Osteoblast (primary cell): ENCODE results near the gene TNS2. TPM values are rescaled to one million over a fixed set of nuclear protein-coding genes. Genes with fewer than 3 reads are reported as not detected.

ENCODE experiments used
- DNase-seq: peaks from one replicate; pipeline ENCODE4 v3.0.0; 2011; ENCODE audit warnings: low spot score, mixed read lengths; ENCODE audit not compliant: insufficient read length; ENCODE audit errors: missing footprints
- H2AFZ ChIP-seq: 2 replicates; pipeline ENCODE4 v1.6.0; 2011; ENCODE audit warnings: mild to moderate bottlenecking, low read length
- H3K27ac ChIP-seq: 2 replicates; pipeline ENCODE4 v1.5.1; 2011; ENCODE audit warnings: mild to moderate bottlenecking, low read depth, low read length, moderate library complexity
- H3K27me3 ChIP-seq: 2 replicates; pipeline ENCODE4 v1.6.0; 2012; ENCODE audit warnings: mild to moderate bottlenecking, control low read depth, inconsistent platforms, low read length, moderate library complexity; ENCODE audit not compliant: insufficient read depth
- H3K36me3 ChIP-seq: 2 replicates; pipeline ENCODE4 v1.5.1; 2011; ENCODE audit warnings: mild to moderate bottlenecking, low read length, control low read depth, moderate library complexity; ENCODE audit not compliant: insufficient read depth
- H3K4me1 ChIP-seq: 2 replicates; pipeline ENCODE4 v1.5.1; 2011; ENCODE audit warnings: mild to moderate bottlenecking, low read length, control low read depth, moderate library complexity; ENCODE audit not compliant: insufficient read depth
- H3K4me2 ChIP-seq: 2 replicates; pipeline ENCODE4 v1.6.0; 2011; ENCODE audit warnings: mild to moderate bottlenecking, low read length; ENCODE audit not compliant: insufficient read depth
- H3K4me3 ChIP-seq: fragments of 200-600 bp; sonication (generic); 3 replicates; pipeline ENCODE4 v1.5.1; 2012; ENCODE audit warnings: mild to moderate bottlenecking, low read length, inconsistent platforms; ENCODE audit not compliant: insufficient read depth
- H3K79me2 ChIP-seq: 2 replicates; pipeline ENCODE4 v1.6.0; 2012; ENCODE audit warnings: mild to moderate bottlenecking, low read length, control low read depth, inconsistent platforms; ENCODE audit not compliant: insufficient read depth
- H3K9me3 ChIP-seq: 2 replicates; pipeline ENCODE4 v1.5.1; 2011; ENCODE audit warnings: low read depth, low read length, control low read depth
- H4K20me1 ChIP-seq: 2 replicates; pipeline ENCODE4 v1.6.0; 2012; ENCODE audit warnings: mild to moderate bottlenecking, low read length, control low read depth; ENCODE audit not compliant: insufficient read depth
- total RNA-seq: library from RNA; depleted of rRNA; stranded (reverse); fragments of >200 nt; gene quantifications from 2 replicates; pipeline ENCODE4 v1.2.3, GENCODE V29; 2012
- TF ChIP-seq, protein P1 (sequence below): IDR thresholded peaks from 2 replicates; pipeline ENCODE4 v1.5.1; 2011; ENCODE audit warnings: mild to moderate bottlenecking, low read depth, low read length, moderate library complexity; ENCODE audit errors: extremely low read depth

TNS2 gene
- total RNA-seq, 1 donor: 72.0 TPM

DNA sequence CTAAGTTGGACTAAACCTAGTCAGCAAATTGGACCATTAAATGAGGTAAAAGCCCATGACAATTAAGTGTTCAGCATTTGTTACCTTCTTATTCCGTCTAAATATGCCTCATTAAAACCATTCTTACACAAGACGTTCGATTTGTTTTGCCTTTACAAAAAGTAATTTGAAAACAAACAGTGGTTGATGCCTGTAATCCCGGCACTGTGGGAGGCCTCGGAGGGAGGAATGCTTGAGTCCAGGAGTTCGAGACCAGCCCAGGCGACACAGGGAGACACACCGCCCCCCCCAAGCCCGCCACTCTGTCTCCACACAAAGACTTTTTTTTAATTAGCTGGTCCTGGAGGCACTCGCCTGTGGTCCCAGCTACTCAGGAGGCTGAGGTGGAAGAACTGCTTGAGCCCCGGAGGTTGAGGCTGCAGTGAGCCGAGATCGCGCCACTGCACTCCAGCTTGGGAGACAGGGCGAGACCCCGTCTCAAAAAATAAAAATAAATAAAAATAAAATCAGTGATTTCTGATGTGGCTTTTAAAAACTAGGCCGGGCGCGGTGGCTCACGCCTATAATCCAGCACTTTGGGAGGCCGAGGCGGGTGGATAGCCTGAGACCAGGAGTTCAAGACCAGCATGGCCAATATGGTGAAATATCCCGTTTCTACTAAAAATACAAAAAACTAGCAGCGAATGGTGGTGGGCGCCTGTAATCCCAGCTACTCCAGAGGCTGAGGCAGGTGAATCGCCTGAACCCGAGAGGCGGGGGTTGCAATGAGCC is 44.5 kb upstream of the TNS2 start:
- H3K4me3 ChIP-seq: peak overlapping the region; percentile 90
- peak overlapping the region; percentile 89 for H2AFZ ChIP-seq
- H3K36me3 ChIP-seq: peaks cover 15% of the 10 kb centered on the region
- no peaks in the 10 kb centered on the region for H3K9me3 ChIP-seq
- peak overlapping the region; percentile 85 for H3K4me2 ChIP-seq
- DNase-seq: no peak
- TF ChIP-seq, protein P1, sequence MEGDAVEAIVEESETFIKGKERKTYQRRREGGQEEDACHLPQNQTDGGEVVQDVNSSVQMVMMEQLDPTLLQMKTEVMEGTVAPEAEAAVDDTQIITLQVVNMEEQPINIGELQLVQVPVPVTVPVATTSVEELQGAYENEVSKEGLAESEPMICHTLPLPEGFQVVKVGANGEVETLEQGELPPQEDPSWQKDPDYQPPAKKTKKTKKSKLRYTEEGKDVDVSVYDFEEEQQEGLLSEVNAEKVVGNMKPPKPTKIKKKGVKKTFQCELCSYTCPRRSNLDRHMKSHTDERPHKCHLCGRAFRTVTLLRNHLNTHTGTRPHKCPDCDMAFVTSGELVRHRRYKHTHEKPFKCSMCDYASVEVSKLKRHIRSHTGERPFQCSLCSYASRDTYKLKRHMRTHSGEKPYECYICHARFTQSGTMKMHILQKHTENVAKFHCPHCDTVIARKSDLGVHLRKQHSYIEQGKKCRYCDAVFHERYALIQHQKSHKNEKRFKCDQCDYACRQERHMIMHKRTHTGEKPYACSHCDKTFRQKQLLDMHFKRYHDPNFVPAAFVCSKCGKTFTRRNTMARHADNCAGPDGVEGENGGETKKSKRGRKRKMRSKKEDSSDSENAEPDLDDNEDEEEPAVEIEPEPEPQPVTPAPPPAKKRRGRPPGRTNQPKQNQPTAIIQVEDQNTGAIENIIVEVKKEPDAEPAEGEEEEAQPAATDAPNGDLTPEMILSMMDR: no peak
- H3K27me3 ChIP-seq: no peaks in the 10 kb centered on the region
- H4K20me1 ChIP-seq: peaks cover 36% of the 10 kb centered on the region
- peaks cover 37% of the 10 kb centered on the region for H3K4me1 ChIP-seq
- H3K79me2 ChIP-seq: peaks cover 48% of the 10 kb centered on the region
- H3K27ac ChIP-seq: peak overlapping the region; percentile 85

DNA sequence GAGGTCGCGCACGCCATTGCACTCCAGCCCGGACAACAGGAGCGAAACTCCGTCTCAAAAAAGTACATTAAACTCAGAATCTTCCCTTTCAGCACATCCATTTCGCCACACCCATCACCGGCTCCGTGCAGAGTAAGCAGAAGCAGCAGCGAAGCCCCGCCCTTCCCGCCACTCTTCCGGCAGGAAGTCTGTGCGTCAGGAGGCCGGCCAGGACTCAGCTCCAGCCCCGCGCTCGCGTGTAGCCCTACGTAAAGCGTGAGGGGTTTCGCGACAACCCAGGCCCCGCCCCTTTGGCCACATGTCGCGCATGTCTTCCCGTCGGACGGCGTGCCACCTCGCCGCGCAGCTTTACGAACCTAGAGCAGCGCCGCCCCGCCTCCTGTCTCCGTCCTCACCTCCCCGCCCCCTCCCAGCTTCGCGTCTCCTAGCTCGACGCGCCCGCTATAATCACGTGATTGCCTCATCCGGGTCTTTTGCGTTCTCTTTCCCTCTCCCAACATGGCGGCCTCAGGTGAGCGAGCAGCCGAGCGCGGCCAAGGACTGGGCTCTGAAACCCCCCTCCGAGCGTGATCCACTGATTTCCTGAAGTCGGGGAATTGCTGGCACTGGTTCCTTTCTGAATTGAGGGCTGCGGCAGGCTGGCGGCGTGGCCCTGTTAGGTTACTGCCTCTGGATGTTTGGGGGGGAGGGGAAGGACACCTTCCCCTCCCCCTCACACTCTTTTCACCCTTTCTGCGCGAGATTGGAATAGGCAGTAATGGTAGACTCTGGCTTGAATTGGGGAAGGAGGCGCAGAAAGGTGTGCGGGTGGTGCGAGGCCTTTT is 43.7 kb upstream of the TNS2 start, which contains the start of gene EIF4B:
EIF4B (plus strand) TSS at position 471 of the 824 bp plus-strand sequence; CDS start at position 499, 28 bp downstream.
- Histone ChIP-seq H3K79me2 (peaks cover 56% of the 10 kb centered on the region), H4K20me1 (peaks cover 44% of the 10 kb centered on the region), H3K9me3 (no peaks in the 10 kb centered on the region), H3K4me3 (peak within 1 kb of the TSS; percentile 90), H3K4me1 (peaks cover 37% of the 10 kb centered on the region), H3K36me3 (peaks cover 22% of the 10 kb centered on the region), H3K27ac (peak within 1 kb of the TSS; percentile 90), H3K27me3 (no peaks in the 10 kb centered on the region), H3K4me2 (peak within 1 kb of the TSS; percentile 99), H2AFZ (peak within 1 kb of the TSS; percentile 97)
- TF ChIP-seq, protein P1: no peak
- peak; percentile 95 for DNase-seq

DNA sequence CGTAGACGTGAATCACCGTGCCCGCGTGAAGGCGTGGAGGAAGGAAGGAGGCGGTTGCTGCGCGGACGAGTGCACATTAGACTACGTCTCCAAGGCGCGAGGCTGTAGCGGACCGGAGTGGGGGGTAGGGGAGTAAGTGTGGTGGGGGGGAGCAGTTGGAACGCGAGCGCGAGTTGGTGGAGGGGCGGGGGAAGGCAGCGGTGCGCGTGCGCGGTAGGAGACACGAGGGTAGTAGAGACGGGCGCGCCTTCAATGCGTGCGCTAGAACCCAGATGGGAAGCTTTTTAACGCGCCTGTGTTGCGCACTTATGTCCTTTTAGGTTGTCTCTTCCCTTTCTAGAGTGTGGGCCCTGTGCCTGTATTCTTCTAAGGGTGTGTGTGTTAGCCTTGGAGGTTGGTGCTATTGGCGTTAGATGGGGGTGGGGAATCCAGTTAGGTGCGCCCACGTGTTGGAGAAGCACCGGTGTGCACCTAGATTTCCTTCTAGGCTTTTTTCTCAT is 43.0 kb upstream of the TNS2 start:
- H3K9me3 ChIP-seq: no peaks in the 10 kb centered on the region
- H3K27me3 ChIP-seq: no peaks in the 10 kb centered on the region
- H3K36me3 ChIP-seq: peaks cover 24% of the 10 kb centered on the region
- H3K79me2 ChIP-seq: peaks cover 63% of the 10 kb centered on the region
- peak overlapping the region; percentile 99 for H3K4me2 ChIP-seq
- TF ChIP-seq, protein P1: no peak
- H2AFZ ChIP-seq: peak overlapping the region; percentile 97
- peaks cover 37% of the 10 kb centered on the region for H3K4me1 ChIP-seq
- peak overlapping the region; percentile 90 for H3K27ac ChIP-seq
- peaks cover 50% of the 10 kb centered on the region for H4K20me1 ChIP-seq
- peak; percentile 79 for DNase-seq
- H3K4me3 ChIP-seq: peak overlapping the region; percentile 90
